HG03039 (cell line): ENCODE data around the gene CBL.
"Not testable (repeated sequence)": the region's sequence is repeated elsewhere in the genome, so short reads cannot be mapped to it uniquely, and the experiment has no call there.

Source experiments
- ATAC-seq: cut with Tn5 transposase; IDR thresholded peaks from one replicate; pipeline ENCODE4 v1.9.1; 2021; ENCODE audit warnings: mild to moderate bottlenecking, moderate library complexity; ENCODE audit not compliant: unreplicated experiment

Gene CBL

DNA sequence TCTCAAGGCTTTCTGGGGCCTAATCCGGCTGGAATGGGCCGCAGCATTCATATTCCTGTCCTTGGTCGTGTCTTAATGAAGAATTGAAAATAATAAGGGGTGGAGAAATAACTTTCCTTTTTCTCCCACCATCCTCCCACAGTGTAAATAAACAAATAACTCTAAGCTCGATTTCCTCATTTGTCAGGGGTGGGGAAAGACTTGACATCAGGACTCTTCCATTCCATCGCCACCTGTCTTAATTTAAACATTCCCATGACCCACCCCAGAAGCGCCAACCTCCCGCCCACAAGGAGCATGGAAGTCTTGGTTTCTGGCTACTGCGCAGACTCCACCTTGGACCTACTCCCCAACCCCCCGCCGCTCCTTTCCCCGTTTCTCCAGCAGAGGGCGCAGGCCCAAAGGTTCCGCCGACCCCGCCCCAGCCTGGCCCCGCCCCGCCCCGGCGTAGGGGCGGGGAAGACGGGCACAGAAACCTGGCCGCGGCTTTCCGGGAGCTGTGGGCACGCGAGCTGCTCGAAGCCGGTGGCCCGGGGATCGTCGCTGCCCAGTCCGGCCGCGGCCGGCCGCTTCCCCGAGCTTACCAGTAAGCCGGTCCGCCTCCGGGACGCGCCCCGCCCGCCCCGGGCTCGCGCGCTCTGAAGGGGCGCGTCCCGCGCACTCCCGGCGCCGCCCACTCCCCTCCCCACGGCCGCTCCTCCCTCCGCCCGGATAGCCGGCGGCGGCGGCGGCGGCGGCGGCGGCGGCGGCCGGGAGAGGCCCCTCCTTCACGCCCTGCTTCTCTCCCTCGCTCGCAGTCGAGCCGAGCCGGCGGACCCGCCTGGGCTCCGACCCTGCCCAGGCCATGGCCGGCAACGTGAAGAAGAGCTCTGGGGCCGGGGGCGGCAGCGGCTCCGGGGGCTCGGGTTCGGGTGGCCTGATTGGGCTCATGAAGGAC is at the start of gene CBL:
CBL (plus strand) TSS at position 766 of the 937 bp plus-strand sequence; CDS start at position 845, 79 bp downstream.
- ATAC-seq, result peak; percentile 67

GRCh38 chr11:119156496-119156895 is 49.6 kb upstream of the CBL start:
- ATAC-seq, result no peak

GRCh38 chr11:119157063-119157462 is 49.1 kb upstream of the CBL start:
- ATAC-seq, result no peak

GRCh38 chr11:119158467-119158866 is 47.7 kb upstream of the CBL start:
- ATAC-seq, result no peak

DNA sequence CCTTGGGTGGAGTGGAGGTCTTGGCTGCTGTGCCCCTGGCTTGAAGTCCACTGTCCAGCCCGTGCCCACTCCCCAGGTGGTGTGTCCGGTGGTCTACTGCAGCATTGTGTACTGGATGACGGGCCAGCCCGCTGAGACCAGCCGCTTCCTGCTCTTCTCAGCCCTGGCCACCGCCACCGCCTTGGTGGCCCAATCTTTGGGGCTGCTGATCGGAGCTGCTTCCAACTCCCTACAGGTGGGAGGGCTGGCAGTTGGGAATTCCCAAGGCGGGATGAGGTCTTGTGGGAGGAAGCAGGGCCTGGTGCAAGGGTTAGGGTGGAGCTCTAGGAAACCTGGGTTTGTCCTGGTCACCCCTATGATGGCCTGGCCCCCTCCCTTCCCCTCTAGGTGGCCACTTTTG is 46.0 kb upstream of the CBL start:
- no peak for ATAC-seq

DNA sequence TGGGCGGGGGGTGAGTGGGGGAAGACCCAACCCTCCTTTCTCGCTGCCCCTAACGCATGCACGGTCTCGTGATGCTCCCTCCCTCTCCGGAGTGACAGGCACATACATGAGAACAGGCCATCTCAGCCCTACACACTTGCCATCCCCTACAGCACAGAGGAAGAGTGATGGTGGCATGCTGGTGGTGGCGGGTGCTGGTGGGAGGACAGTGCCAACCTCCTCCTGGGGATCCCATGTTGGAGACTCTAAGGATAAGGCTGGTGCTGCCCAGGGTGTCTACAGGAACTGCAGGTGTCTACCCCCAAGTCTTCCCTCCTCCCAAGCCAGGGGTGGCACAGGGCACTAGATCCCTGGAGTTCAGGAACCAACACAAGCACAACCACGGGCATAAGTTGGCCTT is 44.3 kb upstream of the CBL start:
- ATAC-seq, result no peak

DNA sequence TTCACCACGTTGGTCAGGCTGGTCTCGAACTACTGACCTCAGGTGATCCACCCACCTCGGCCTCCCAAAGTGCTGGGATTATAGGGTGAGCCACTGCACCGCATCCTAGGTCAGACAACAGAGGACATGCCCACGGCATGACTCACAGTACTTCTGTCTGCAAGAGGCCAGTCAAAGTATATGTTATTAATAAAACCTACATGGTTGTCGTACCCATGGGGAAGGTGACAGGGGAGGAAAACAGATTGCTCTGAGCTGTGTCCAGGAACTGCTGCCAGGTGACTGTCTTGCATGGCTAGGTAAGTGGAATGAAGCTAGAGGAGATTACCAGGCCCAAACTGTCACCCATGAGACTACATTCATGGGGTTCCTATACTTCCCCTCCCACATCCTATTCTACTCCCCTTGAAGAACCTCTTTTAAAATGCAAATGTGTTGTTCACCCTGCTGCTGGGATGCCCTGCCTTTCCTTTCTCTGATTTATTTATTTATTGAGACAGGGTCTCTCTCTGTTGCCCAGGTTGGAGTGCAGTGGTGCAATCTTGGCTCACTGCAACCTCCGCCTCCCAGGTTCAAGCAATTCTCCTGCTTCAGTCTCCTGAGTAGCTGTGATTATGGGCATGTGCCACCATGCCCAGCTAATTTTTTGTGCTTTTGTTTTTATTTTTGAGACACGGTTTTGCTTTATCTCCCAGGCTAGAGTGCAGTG is 39.6 kb upstream of the CBL start:
- ATAC-seq, result no peak

- ATAC-seq, result not testable (repeated sequence)
Measured at GRCh38 chr11:119167077-119167458, 39.1 kb upstream of the CBL start.

DNA sequence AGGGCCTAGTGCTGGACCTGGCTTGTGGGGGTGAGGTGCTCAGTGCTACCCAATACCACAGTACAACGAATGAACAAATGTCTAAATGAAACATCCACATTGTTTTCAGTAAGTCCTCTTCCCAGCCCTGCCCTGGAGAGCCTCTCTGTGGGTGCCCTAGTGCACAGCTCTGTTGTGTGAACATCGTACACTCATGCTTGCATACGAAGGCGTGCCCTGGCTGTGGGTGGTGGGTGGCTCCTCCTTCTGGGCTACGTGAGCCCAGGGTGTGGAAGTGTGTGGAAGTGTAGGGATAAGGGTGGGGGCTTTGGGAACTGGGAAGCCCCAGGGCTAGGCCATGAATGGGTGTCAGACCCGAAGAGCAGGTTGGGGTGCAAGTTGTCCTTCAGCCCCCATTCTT is 38.2 kb upstream of the CBL start:
- ATAC-seq, result no peak

DNA sequence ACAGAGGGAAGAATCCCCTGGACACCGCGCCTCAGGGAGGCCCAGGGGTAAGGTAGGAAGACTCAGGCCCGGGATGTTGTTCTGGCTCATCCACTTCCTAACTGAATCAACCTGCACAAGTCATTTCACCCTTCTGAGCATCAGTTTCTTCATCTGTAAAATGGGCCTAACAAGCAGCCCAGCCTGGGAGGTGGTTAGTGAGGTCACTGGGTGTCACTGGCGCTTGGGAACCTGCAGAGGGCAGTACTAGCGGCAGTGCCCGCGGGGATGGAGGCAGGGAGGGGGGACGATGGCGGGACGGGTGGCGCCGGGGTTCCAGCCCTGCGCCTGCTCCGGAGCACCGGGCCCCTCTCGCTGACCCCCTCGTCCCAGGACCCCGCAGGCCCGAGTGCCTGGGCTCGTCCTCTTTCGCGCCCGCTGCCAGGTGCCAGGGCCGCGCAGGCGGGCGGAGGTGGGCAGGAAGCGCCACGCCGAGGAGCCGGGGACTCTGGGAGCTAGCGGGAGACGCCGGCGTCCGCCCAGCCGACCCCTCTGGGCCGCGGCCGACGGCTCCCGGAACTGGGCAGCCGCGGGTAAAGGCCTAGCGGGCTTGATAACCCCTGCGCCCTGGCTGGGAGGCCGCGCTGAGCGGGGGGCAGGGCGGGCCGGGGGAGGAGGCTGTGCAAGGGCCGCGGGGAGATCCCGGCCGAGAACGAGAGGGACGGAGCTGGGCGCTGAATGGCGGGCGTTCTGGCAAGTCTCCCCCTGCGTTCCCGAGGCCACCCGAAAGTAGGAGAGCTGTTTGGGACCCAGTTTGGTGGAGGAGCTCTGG is 37.5 kb upstream of the CBL start, which contains the start of gene NLRX1:
NLRX1 (plus strand) TSS at position 255 of the 811 bp plus-strand sequence. CDS start 2,679 bp downstream, outside the sequence.
- peak; percentile 81 for ATAC-seq

- no peak for ATAC-seq
Measured at GRCh38 chr11:119169282-119169719, 36.8 kb upstream of the CBL start.

- ATAC-seq, result no peak
Measured at GRCh38 chr11:119172513-119172912, 33.6 kb upstream of the CBL start.

- no peak for ATAC-seq
Measured at GRCh38 chr11:119173453-119173852, 32.7 kb upstream of the CBL start.

- ATAC-seq, result no peak
Measured at GRCh38 chr11:119175493-119176077, 30.6 kb upstream of the CBL start.

DNA sequence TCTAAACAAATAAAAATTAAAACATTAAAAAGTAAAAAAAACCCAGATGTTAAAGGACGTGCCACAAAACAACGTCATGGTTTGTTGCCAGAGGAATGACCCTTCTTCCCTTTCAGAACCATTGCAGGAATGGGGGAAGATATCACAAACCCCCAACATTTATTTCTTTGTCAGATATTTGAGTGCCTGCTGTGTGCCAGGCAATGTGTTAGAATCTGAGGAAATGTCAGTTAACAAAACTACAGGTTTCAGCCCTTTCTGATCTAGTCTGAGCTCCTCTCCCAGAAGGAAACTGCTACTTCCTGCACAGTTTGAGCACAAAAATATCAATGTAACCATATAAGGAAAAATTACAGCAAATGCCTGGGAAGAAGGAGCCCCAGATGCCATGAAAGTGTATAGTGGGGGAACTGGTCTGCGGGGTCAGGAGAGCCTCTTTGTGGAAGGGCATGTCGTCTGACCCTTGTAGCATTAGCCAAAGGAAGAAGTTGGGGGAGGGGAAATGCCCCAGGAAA is 27.9 kb upstream of the CBL start:
- ATAC-seq, result no peak

DNA sequence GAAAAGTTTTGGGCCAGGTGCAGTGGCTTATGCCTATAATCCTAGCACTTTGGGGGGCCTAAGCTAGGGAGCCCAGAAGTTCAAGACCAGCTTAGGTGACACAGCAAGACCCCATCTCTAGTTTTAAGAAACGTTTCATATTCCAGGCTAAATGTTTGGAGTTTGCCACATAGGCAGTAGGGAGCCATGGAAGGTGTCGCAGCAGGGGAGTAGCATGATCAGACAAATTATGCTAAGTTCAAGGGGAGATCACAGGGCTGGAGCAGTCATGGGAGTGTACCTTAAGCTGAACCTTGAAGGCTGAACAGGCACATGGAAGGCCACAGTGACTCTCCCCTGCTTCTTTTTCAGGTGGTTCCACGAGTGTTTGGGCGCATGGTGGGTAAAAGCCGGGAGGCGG is 26.8 kb upstream of the CBL start:
- no peak for ATAC-seq

DNA sequence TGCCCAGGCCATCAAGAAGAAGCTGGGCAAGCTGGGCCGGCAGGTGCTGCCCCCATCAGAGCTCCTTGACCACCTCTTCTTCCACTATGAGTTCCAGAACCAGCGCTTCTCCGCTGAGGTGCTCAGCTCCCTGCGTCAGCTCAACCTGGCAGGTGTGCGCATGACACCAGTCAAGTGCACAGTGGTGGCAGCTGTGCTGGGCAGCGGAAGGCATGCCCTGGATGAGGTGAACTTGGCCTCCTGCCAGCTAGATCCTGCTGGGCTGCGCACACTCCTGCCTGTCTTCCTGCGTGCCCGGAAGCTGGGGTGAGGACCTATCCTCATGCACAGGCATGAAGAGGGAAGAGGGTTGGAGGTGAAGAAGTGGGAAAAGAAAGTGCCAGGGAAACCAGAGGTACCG is 26.2 kb upstream of the CBL start:
- no peak for ATAC-seq

DNA sequence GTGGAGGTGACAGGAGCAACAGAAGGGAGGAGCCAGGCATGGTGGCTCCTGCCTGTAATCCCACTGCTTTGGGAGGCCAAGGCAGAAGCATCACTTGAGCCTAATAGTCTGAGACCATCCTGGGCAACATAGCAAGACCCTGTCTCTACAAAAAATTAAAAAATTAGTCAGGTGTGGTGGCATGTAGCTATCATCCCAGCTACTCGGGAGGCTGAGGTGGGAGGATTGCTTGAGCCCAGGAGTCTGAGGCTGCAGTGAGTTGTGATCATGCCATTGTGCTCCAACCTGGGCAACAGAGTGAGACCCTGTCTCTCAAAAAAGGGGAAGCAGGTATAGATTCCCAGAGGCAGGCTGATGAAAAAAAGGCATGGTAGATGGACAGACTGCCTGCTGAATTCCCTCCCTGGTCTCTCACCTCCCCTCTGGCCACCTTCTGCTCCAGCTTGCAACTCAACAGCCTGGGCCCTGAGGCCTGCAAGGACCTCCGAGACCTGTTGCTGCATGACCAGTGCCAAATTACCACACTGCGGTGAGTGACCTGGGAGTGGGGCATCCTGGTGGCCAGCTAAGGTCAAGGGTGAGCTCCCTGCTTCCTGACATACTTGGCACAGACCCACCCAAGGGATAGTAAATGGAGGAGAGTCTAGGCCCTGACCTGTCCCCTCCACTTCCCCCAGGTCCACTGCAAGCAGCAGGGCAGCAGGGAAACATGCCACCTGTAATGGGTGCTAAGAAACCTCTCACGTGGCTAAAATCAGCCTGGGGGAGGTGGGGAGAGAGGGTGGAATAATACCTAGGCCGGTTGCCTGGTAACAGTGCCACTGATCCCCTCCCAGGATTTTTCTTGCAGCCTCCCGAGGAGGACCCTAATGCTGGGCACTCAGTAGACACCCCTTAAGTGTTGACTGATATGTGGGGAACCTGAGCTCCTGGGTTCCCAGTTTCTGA is 25.1 kb upstream of the CBL start:
- no peak for ATAC-seq

DNA sequence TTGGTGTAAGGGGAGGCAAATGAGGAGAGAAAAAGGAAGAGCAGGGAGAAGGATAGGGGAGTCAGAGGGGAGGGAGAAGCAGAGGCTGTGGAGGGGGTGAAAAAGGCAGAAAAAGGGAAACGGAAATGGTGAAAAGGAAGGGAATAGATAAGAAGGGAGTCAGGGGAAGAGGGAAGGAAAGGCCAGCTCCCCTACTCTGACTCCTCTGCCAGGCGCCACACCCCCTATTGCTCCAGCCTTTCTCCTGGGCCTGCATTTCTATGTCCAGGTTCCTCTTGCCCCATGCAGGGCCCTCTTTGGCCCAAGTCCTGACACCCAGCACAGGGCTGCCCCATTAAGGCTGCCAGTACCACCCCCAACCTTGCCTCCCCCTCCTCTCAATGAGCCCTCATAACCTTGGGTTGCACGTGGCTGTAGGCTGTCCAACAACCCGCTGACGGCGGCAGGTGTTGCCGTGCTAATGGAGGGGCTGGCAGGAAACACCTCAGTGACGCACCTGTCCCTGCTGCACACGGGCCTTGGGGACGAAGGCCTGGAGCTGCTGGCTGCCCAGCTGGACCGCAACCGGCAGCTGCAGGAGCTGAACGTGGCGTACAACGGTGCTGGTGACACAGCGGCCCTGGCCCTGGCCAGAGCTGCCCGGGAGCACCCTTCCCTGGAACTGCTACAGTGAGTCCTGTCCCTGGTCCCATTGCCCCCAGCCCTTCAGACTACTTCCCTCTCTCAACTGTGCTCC is 24.3 kb upstream of the CBL start:
- ATAC-seq, result no peak
